Astrocyte of the cerebellum (primary cell): ENCODE measurements around the gene IRAK4.
A peak's percentile ranks its signal among the peaks of the same experiment; 100 is the strongest.

Experiments
- DNase-seq: peaks from one replicate; pipeline ENCODE4 v3.0.0-alpha.2; 2011; ENCODE audit warnings: low read depth
- H3K4me3 ChIP-seq: 2 replicates; pipeline ENCODE4 v1.5.1; 2011; ENCODE audit warnings: mild to moderate bottlenecking, low read depth, low read length, moderate library complexity
- CTCF ChIP-seq: IDR thresholded peaks from 2 replicates; pipeline ENCODE4 v1.5.1; 2012; ENCODE audit warnings: low read length, low read depth, moderate library complexity, mild to moderate bottlenecking; ENCODE audit errors: missing control alignments
- in situ Hi-C: cut with HindIII; loops from 2 replicates; pipeline ENCODE4 v1.10.0; 2017; ENCODE audit warnings: low sequenced_read_pairs

The IRAK4 gene

GRCh38 chr12:43730283-43730682 lies 28.5 kb upstream of the IRAK4 start:
- in situ Hi-C loops: no loop called here
- no peak for TF ChIP-seq CTCF
- H3K4me3 ChIP-seq: no peak overlapping the region
- no peak for DNase-seq

- DNase-seq: no peak
- no peak overlapping the region for H3K4me3 ChIP-seq
- in situ Hi-C loops: no loop called here
- no peak for TF ChIP-seq CTCF
These were observed 25.1 kb upstream of the IRAK4 start for GRCh38 chr12:43733687-43734086.

- TF ChIP-seq CTCF: no peak
- in situ Hi-C loops: no loop called here
- no peak for DNase-seq
- H3K4me3 ChIP-seq: no peak overlapping the region
These were observed 21.8 kb upstream of the IRAK4 start for GRCh38 chr12:43736927-43737440.

GRCh38 chr12:43737646-43738045 lies 21.1 kb upstream of the IRAK4 start:
- in situ Hi-C loops: no loop called here
- TF ChIP-seq CTCF: no peak
- H3K4me3 ChIP-seq: no peak overlapping the region
- no peak for DNase-seq

- DNase-seq: no peak
- H3K4me3 ChIP-seq: no peak overlapping the region
- TF ChIP-seq CTCF: no peak
- in situ Hi-C loops: no loop called here
These were observed 18.1 kb upstream of the IRAK4 start for GRCh38 chr12:43740511-43741100.

GRCh38 chr12:43742106-43742505 lies 16.6 kb upstream of the IRAK4 start:
- no peak for TF ChIP-seq CTCF
- no peak overlapping the region for H3K4me3 ChIP-seq
- in situ Hi-C loops: no loop called here

GRCh38 chr12:43744826-43745225 lies 13.9 kb upstream of the IRAK4 start:
- DNase-seq: no peak
- in situ Hi-C loops: no loop called here
- H3K4me3 ChIP-seq: no peak overlapping the region
- no peak for TF ChIP-seq CTCF

More at GRCh38 chr12:43742106-43742505, 16.6 kb upstream of the IRAK4 start:
- DNase-seq: peak; percentile 46
